Left lung (tissue), 10 donors: ENCODE measurements around the gene KCNG2. TPM values are rescaled to one million over a fixed set of nuclear protein-coding genes. Genes with fewer than 3 reads are reported as not detected.

Experiments
- ATAC-seq: fragments of 200-7000 bp; cut with Tn5 transposase; one replicate; pipeline ENCODE4 v1.9.1; 2020; ENCODE audit warnings: moderate library complexity
- DNase-seq, 4 donors: peaks; one replicate each; pipeline ENCODE4 v3.0.0-alpha.2; 2013 to 2020
- H3K27ac ChIP-seq, 2 donors: fragments of 200-600 bp; sonication (generic) in 1 of 2; one replicate each; pipeline versions ENCODE4 v1.5.0 to v1.8.0; 2020 to 2021
- H3K27me3 ChIP-seq, 2 donors: fragments of 200-600 bp; sonication (generic) in 1 of 2; one replicate each; pipeline versions ENCODE4 v1.5.0 to v1.8.0; 2020 to 2021
- H3K36me3 ChIP-seq, 2 donors: fragments of 200-600 bp; sonication (generic) in 1 of 2; one replicate each; pipeline versions ENCODE4 v1.5.0 to v1.8.0; 2020 to 2021
- H3K4me1 ChIP-seq, 2 donors: fragments of 200-600 bp; one replicate each; pipeline ENCODE4 v1.8.0; 2021
- H3K4me3 ChIP-seq, 2 donors: fragments of 200-600 bp; sonication (generic) in 1 of 2; one replicate each; pipeline versions ENCODE4 v1.5.0 to v1.8.0; 2020 to 2021; ENCODE audit warnings: mild to moderate bottlenecking in 1 of 2
- H3K9me3 ChIP-seq, 2 donors: fragments of 200-600 bp; sonication (generic) in 1 of 2; one replicate each; pipeline versions ENCODE4 v1.5.0 to v1.8.0; 2020 to 2021
- intact Hi-C, 2 donors: fragments of 100-400 bp; cut with DNase I; formaldehyde crosslinking; loops; one replicate each; pipeline versions ENCODE4 v1.11.2 to v1.14.2; 2022
- polyA plus RNA-seq, 6 donors: library from polyadenylated mRNA; unstranded; fragments of 120-200 nt; gene quantifications; one replicate each; pipeline ENCODE4 v1.2.1, GENCODE V29; 2013; ENCODE audit not compliant: insufficient read length in 6 of 6
- total RNA-seq, 2 donors: library from RNA; stranded (reverse); fragmentation: NEBNext Ultra II Directional; extraction: Animal tissue kit (Norgen Biotek cat#: 25700); gene quantifications; one replicate each; pipeline ENCODE4 v1.2.1, GENCODE V29; 2021
- TF ChIP-seq, protein P1 (sequence below), 2 donors: fragments of 200-600 bp; sonication (generic) in 1 of 2; IDR thresholded peaks; one replicate each; pipeline versions ENCODE4 v1.5.0 to v1.8.0; 2021; ENCODE audit warnings: antibody characterized with exemption in 2 of 2
- donor health status: DM: no; HTN: yes; CAD: no.
- donor health status: DM: no; HTN: no; CAD: no.

The KCNG2 gene
- total and polyA plus RNA-seq, 8 donors = 0.17 to 1.1 (median 0.31) TPM

DNA sequence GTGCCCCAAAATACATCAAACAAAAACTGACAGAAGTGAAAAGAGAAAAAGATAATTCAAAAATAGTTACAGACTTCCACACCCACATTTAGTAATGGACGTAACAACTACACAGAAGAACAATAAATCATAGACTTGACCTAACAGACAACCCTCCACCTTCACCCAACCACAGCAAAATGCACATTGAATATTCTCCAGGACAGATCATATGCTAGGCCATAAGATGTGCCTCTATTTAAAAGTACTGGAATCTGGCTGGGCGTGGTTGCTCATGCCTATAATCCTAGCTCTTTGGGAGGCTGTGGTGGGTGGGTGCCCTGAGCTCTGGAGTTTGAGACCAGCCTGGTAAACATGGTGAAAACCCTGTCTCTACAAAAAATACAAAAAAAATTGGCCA, 133.7 kb downstream of the KCNG2 start:
- H3K4me1 ChIP-seq = peaks cover 0 to 5% of the 10 kb centered on the region in 2 donors
- no peak overlapping the region for H3K4me3 ChIP-seq
- no peaks in the 10 kb centered on the region for H3K27me3 ChIP-seq
- no peak overlapping the region for H3K27ac ChIP-seq
- H3K9me3 ChIP-seq = peaks cover 0 to 61% of the 10 kb centered on the region in 2 donors
- no peak for ATAC-seq
- H3K36me3 ChIP-seq = peaks cover 0 to 87% of the 10 kb centered on the region in 2 donors
- DNase-seq = peak in 1 of 4 donors; percentile 9
- intact Hi-C loops = no loop called here
- TF ChIP-seq, protein P1, sequence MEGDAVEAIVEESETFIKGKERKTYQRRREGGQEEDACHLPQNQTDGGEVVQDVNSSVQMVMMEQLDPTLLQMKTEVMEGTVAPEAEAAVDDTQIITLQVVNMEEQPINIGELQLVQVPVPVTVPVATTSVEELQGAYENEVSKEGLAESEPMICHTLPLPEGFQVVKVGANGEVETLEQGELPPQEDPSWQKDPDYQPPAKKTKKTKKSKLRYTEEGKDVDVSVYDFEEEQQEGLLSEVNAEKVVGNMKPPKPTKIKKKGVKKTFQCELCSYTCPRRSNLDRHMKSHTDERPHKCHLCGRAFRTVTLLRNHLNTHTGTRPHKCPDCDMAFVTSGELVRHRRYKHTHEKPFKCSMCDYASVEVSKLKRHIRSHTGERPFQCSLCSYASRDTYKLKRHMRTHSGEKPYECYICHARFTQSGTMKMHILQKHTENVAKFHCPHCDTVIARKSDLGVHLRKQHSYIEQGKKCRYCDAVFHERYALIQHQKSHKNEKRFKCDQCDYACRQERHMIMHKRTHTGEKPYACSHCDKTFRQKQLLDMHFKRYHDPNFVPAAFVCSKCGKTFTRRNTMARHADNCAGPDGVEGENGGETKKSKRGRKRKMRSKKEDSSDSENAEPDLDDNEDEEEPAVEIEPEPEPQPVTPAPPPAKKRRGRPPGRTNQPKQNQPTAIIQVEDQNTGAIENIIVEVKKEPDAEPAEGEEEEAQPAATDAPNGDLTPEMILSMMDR (IDR thresholded peaks at IDR 0.05) = no peak

DNA sequence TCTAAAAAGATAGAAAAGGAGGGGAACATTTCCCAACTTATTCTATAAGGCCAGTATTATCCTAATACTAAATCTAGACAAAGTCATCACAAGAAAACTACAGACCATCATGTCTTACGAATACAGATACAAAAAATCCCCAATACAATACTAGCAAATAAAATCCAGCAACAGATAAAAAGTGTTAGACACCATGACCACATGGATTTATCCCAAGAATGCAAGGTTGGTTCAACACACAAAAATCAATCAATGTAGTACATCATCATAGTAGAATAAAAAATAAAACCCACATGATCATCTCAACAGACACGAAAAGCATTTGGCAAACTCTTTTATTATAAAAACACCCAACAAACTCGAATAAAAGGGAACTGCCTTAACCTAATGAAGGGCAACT, 135.2 kb downstream of the KCNG2 start:
- Histone ChIP-seq H3K4me1 (peaks cover 0 to 5% of the 10 kb centered on the region in 2 donors), H3K9me3 (peaks cover 0 to 61% of the 10 kb centered on the region in 2 donors), H3K27ac (no peak overlapping the region), H3K27me3 (no peaks in the 10 kb centered on the region), H3K4me3 (no peak overlapping the region), H3K36me3 (peaks cover 0 to 84% of the 10 kb centered on the region in 2 donors)
- no peak for DNase-seq
- no peak for ATAC-seq
- intact Hi-C loops = no loop called here
- TF ChIP-seq, protein P1 (IDR thresholded peaks at IDR 0.05) = no peak

DNA sequence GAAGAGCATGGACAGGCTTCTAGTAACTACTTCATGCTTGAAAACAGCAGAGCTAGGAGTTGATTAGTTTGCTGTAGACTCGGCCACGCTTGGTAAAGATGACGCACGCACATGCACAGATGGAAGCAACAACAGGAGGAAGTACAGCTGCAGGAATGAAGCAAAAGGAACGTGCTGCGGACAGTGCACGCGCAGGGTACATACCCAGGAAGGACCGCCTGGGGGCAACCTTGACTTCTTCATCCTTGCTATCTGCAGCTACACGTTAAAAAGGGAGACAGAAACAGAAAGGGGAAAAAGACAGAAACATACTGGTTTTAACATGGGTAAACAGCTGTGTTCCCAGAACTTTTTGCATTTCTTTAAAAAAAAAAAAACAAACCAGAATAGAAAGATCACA, 136.0 kb downstream of the KCNG2 start:
- DNase-seq = peak in 1 of 4 donors; percentile 35

DNA sequence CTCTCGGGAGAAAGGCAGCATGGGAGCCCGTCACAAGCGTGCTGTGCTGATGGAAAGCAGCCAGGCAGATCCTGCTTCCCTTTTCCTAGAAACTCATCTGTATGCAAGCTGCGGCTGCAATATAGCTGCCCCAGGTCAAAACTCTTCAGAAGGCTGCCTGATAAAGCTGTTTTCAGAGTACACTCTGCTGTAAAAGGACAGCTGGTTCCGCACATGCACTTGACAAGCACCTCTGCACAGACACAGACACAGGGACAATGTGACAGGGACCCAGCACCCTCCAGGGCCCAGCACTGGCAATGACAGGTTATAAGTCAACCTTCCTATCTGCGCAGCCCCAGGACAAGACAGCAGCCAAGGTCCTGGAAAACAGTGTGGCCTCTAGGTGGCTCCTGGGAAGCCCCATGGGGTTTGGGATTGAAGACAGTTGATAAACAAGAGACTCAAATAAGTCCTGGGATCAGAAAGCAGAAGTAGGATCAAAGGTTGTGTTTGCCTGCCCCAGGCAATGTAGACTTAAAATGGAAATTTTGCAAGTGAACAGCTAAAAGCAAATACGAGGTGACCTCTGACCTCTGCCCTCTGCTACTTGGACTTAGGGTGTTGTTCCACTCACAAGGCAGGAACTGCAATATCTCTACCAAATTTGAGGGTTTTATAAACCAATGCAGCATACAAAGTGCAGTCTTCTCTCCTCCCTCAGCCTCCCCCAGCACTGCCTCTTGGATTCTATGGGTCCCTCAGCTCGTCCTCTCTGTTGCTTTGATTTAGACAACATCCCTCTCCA, 136.8 kb downstream of the KCNG2 start:
- Histone ChIP-seq H3K4me1 (peaks cover 4 to 5% of the 10 kb centered on the region in 2 donors), H3K9me3 (peaks cover 0 to 47% of the 10 kb centered on the region in 2 donors), H3K36me3 (peaks cover 0 to 73% of the 10 kb centered on the region in 2 donors), H3K4me3 (no peak overlapping the region), H3K27me3 (no peaks in the 10 kb centered on the region), H3K27ac (no peak overlapping the region)
- ATAC-seq (peak; percentile 44), DNase-seq (peak in 2 of 4 donors; percentile 24 to 56)
- TF ChIP-seq, protein P1 (IDR thresholded peaks at IDR 0.05) = no peak
- intact Hi-C loops = no loop called here

More for the DNA sequence above, 136.0 kb downstream of the KCNG2 start:
- Histone ChIP-seq H3K9me3 (peaks cover 0 to 55% of the 10 kb centered on the region in 2 donors), H3K36me3 (peaks cover 0 to 78% of the 10 kb centered on the region in 2 donors), H3K4me3 (no peak overlapping the region), H3K27me3 (no peaks in the 10 kb centered on the region), H3K27ac (no peak overlapping the region), H3K4me1 (peaks cover 4 to 5% of the 10 kb centered on the region in 2 donors)
- intact Hi-C loops = no loop called here
- ATAC-seq = peak; percentile 67
- TF ChIP-seq, protein P1 (IDR thresholded peaks at IDR 0.05) = no peak

DNA sequence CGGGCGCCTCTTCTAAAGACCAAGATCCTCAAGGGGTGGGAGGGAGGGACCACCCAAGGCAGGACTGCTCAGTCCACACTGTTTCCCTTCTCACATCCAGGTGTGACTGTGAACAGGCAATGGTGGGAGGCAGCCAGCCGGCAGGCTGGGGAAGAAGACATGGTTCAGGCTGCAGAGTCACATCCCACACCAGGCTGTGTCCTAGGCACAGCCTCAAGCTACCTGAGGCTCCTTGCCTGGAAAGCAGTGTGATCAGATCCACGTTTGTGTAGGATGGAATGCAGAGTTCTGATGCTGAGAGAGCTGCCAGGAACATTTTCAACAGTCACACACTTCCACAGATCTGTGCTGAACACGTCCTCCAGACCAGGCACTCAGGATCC, 137.4 kb downstream of the KCNG2 start:
- Histone ChIP-seq H3K9me3 (peaks cover 0 to 41% of the 10 kb centered on the region in 2 donors), H3K4me3 (no peak overlapping the region), H3K27ac (no peak overlapping the region), H3K27me3 (no peaks in the 10 kb centered on the region), H3K4me1 (peaks cover 4 to 5% of the 10 kb centered on the region in 2 donors), H3K36me3 (peaks cover 0 to 71% of the 10 kb centered on the region in 2 donors)
- ATAC-seq = no peak
- intact Hi-C loops = no loop called here
- DNase-seq = peak in 2 of 4 donors; percentile 8 to 28
- TF ChIP-seq, protein P1 (IDR thresholded peaks at IDR 0.05) = no peak
